Immature natural killer cell (primary cell): ENCODE results near the gene ANKRD44. TPM values are rescaled to one million over a fixed set of nuclear protein-coding genes. Genes with fewer than 3 reads are reported as not detected.
"Not testable (repeated sequence)": the region's sequence is repeated elsewhere in the genome, so short reads cannot be mapped to it uniquely, and the experiment has no call there.

Experiments used
- DNase-seq, 3 donors: peaks; one replicate each; pipeline ENCODE4 v3.0.0; 2022; ENCODE audit warnings: mixed read lengths in 1 of 3
- H3K27ac Mint-ChIP-seq, 6 donors: one replicate each; pipeline ENCODE4 v1.8.0; 2020; ENCODE audit warnings: mixed read lengths in 6 of 6, mild to moderate bottlenecking in 5 of 6, inconsistent platforms in 4 of 6, moderate library complexity in 3 of 6
- H3K27me3 Mint-ChIP-seq, 3 donors: one replicate each; pipeline ENCODE4 v1.8.0; 2020 to 2021; ENCODE audit warnings: low read depth in 3 of 3, mild to moderate bottlenecking in 3 of 3, mixed read lengths in 3 of 3, moderate library complexity in 3 of 3, inconsistent platforms in 1 of 3
- H3K36me3 Mint-ChIP-seq, 3 donors: one replicate each; pipeline ENCODE4 v1.8.0; 2020; ENCODE audit warnings: mixed read lengths in 3 of 3, inconsistent platforms in 2 of 3, mild to moderate bottlenecking in 2 of 3
- H3K4me1 Mint-ChIP-seq, 2 donors: one replicate each; pipeline ENCODE4 v1.8.0; 2020; ENCODE audit warnings: inconsistent platforms in 2 of 2, mild to moderate bottlenecking in 2 of 2, mixed read lengths in 2 of 2, moderate library complexity in 1 of 2
- H3K4me3 Mint-ChIP-seq, 5 donors: one replicate each; pipeline ENCODE4 v1.8.0; 2020; ENCODE audit warnings: mild to moderate bottlenecking in 5 of 5, mixed read lengths in 5 of 5, inconsistent platforms in 3 of 5, moderate library complexity in 3 of 5
- H3K9me3 Mint-ChIP-seq, 6 donors: one replicate each; pipeline ENCODE4 v1.8.0; 2020; ENCODE audit warnings: mild to moderate bottlenecking in 6 of 6, mixed read lengths in 6 of 6, inconsistent platforms in 4 of 6, moderate library complexity in 3 of 6
- polyA plus RNA-seq, 3 donors: library from polyadenylated mRNA; unstranded; fragments of 300-500 nt; fragmentation: Illumina TruSeq; gene quantifications; one replicate each; pipeline ENCODE4 v1.2.3, GENCODE V29; 2021

ANKRD44 gene
- polyA plus RNA-seq, 3 donors from 2014 or later = 58.0 to 125 (median 65.6) TPM

DNA sequence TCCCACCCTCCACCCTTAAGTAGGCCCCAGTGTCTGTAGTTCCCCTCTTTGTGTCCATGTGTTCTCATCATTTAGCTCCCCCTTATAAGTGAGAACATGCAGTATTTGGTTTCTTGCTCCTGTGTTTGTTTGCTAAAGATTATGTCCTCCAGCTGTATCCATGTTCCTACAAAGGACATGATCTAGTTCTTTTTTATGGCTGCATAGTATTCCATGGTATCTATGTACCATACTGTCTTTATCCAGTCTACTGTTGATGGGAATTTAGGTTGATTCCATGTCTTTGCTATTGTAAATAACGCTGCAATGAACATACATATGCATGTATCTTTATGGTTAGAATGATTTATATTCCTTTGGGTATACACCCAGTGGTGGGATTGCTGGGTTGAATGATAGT lies 233.9 kb downstream of the ANKRD44 start:
- DNase-seq = no peak
- no peaks in the 10 kb centered on the region for H3K9me3 Mint-ChIP-seq
- peaks cover 28 to 68% (median 49%) of the 10 kb centered on the region in 3 donors for H3K36me3 Mint-ChIP-seq
- H3K27me3 Mint-ChIP-seq = peaks cover 1 to 22% (median 10%) of the 10 kb centered on the region in 3 donors
- peaks cover 10 to 46% of the 10 kb centered on the region in 2 donors for H3K4me1 Mint-ChIP-seq
- H3K4me3 Mint-ChIP-seq = no peak overlapping the region
- peak overlapping the region in 5 of 6 donors; percentile 33 to 69 (median 50) for H3K27ac Mint-ChIP-seq

DNA sequence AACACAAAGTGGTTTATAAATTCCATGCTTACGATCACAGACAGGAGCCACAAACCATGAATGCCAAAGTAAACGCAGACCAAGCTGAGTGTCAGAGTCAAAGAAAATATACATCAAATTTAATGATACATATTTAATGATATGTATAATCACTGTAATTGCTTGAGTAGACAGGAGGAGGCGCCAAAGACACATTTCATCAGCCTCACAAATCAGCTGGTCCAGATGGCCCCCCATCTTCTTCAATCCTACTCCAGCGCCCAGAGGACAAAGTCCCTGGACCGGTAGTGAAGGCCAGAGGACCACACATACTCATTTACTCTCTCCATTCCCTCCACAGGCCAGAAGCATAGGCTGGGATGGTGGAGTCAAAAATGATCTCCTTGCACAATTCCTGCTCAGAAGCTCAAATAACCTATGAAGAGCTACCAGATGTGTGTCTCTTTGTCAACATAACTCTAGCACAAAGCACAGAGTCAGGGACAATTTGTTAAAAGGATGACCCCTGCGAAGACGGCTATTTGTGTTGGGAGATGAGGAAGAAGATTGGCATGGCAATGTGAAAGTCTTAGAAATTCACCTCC lies 234.7 kb downstream of the ANKRD44 start:
- H3K4me1 Mint-ChIP-seq = peaks cover 18 to 48% of the 10 kb centered on the region in 2 donors
- no peak overlapping the region for H3K4me3 Mint-ChIP-seq
- peak in 2 of 3 donors; percentile 18 to 21 for DNase-seq
- peak overlapping the region in 4 of 6 donors; percentile 33 to 68 (median 66) for H3K27ac Mint-ChIP-seq
- peaks cover 1 to 21% (median 8%) of the 10 kb centered on the region in 3 donors for H3K27me3 Mint-ChIP-seq
- peaks cover 28 to 67% (median 49%) of the 10 kb centered on the region in 3 donors for H3K36me3 Mint-ChIP-seq
- H3K9me3 Mint-ChIP-seq = no peaks in the 10 kb centered on the region

GRCh38 chr2:197075281-197075680 lies 235.3 kb downstream of the ANKRD44 start:
- Mint-ChIP-seq H3K4me3 (no peak overlapping the region), H3K27me3 (peaks cover 1 to 18% (median 3%) of the 10 kb centered on the region in 3 donors), H3K4me1 (peaks cover 18 to 54% of the 10 kb centered on the region in 2 donors), H3K9me3 (no peaks in the 10 kb centered on the region), H3K27ac (no peak overlapping the region), H3K36me3 (peaks cover 26 to 65% (median 49%) of the 10 kb centered on the region in 3 donors)
- no peak for DNase-seq

GRCh38 chr2:197073701-197074433 lies 236.7 kb downstream of the ANKRD44 start:
- Mint-ChIP-seq H3K9me3 (no peaks in the 10 kb centered on the region), H3K27me3 (peaks cover 1 to 17% (median 2%) of the 10 kb centered on the region in 3 donors), H3K36me3 (peaks cover 32 to 73% (median 60%) of the 10 kb centered on the region in 3 donors), H3K4me1 (peaks cover 22 to 57% of the 10 kb centered on the region in 2 donors), H3K27ac (peak overlapping the region; percentile 58 to 83 (median 78)), H3K4me3 (no peak overlapping the region)
- DNase-seq = no peak

GRCh38 chr2:197073270-197073669 lies 237.3 kb downstream of the ANKRD44 start:
- Mint-ChIP-seq H3K36me3 (peaks cover 38 to 73% (median 55%) of the 10 kb centered on the region in 3 donors), H3K27me3 (peaks cover 5 to 17% (median 5%) of the 10 kb centered on the region in 3 donors), H3K4me3 (no peak overlapping the region), H3K4me1 (peaks cover 28 to 59% of the 10 kb centered on the region in 2 donors), H3K9me3 (no peaks in the 10 kb centered on the region), H3K27ac (peak overlapping the region; percentile 71 to 83 (median 76))
- DNase-seq = no peak

GRCh38 chr2:197072533-197072932 lies 238.0 kb downstream of the ANKRD44 start:
- peak overlapping the region in 5 of 6 donors; percentile 76 to 79 (median 77) for H3K27ac Mint-ChIP-seq
- H3K9me3 Mint-ChIP-seq = no peaks in the 10 kb centered on the region
- peaks cover 35 to 65% (median 51%) of the 10 kb centered on the region in 3 donors for H3K36me3 Mint-ChIP-seq
- no peak overlapping the region for H3K4me3 Mint-ChIP-seq
- no peak for DNase-seq
- H3K4me1 Mint-ChIP-seq = peaks cover 28 to 60% of the 10 kb centered on the region in 2 donors
- peaks cover 5 to 17% (median 5%) of the 10 kb centered on the region in 3 donors for H3K27me3 Mint-ChIP-seq

DNA sequence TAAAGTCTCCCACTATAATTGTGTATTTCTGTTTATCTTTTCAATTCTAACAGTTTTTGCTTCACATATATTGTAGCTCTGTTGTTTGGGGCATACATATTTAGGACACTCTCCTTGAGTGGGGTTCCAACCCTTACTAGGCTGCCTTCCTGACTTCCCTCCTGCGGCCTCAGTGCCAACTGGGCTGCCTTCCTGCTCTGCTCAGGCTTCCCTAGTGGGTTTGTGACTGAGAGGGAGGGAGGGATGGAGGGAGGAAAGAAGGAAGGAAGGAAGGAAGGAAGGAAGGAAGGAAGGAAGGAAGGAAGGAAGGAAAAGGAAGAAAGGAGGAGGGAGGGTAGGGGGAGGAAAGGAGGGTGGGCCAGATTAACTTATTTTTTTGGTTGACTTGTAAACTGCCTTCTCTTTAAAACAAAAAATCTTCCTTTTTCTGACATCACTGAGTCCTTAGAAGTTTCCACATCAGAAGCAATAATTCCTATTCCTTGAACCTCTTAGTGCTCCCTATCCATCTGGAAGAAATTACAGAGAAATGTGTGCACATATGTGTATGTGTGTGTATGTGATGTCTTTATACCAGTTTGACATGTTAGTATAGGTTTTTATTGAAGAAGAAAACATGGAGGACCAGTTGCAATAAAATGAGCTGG lies 238.7 kb downstream of the ANKRD44 start:
- peaks cover 28 to 63% of the 10 kb centered on the region in 2 donors for H3K4me1 Mint-ChIP-seq
- DNase-seq = no peak
- peak overlapping the region; percentile 65 to 86 (median 76) for H3K27ac Mint-ChIP-seq
- H3K36me3 Mint-ChIP-seq = peaks cover 29 to 59% (median 45%) of the 10 kb centered on the region in 3 donors
- H3K27me3 Mint-ChIP-seq = peaks cover 3 to 17% (median 5%) of the 10 kb centered on the region in 3 donors
- H3K9me3 Mint-ChIP-seq = no peaks in the 10 kb centered on the region
- no peak overlapping the region for H3K4me3 Mint-ChIP-seq

- Mint-ChIP-seq H3K27me3 (peaks cover 3 to 12% (median 5%) of the 10 kb centered on the region in 3 donors), H3K9me3 (no peaks in the 10 kb centered on the region), H3K4me3 (no peak overlapping the region), H3K36me3 (peaks cover 26 to 52% (median 41%) of the 10 kb centered on the region in 3 donors), H3K27ac (peak overlapping the region; percentile 65 to 86 (median 76)), H3K4me1 (peaks cover 32 to 70% of the 10 kb centered on the region in 2 donors)
- DNase-seq = no peak
These were observed 239.4 kb downstream of the ANKRD44 start for GRCh38 chr2:197071213-197071612.

GRCh38 chr2:197069958-197070357 lies 240.6 kb downstream of the ANKRD44 start:
- Mint-ChIP-seq H3K27me3 (peaks cover 3 to 11% (median 8%) of the 10 kb centered on the region in 3 donors), H3K27ac (peak overlapping the region; percentile 50 to 77 (median 70)), H3K36me3 (peaks cover 24 to 51% (median 30%) of the 10 kb centered on the region in 3 donors), H3K4me3 (no peak overlapping the region), H3K9me3 (no peaks in the 10 kb centered on the region), H3K4me1 (peaks cover 45 to 82% of the 10 kb centered on the region in 2 donors)
- no peak for DNase-seq

DNA sequence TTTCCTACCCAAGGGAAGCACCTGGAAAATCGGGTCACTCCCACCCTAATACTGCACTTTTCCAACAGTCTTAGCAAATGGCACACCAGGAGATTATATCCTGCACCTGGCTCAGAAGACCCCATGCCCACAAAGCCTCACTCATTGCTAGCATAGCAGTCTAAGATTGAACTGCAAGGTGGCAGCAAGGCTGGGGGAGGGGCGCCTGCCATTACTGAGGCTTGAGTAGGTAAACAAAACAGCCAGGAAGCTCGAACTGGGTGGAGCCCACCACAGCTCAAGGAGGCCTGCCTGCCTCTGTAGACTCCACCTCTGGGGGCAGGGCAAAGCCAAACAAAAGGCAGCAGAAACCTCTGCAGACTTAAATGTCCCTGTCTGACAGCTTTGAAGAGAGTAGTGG lies 248.0 kb downstream of the ANKRD44 start:
- Mint-ChIP-seq H3K27ac (peak overlapping the region in 5 of 6 donors; percentile 10 to 77 (median 51)), H3K4me1 (peaks cover 48 to 90% of the 10 kb centered on the region in 2 donors), H3K36me3 (peaks cover 11 to 50% (median 23%) of the 10 kb centered on the region in 3 donors), H3K27me3 (peaks cover 0 to 10% (median 2%) of the 10 kb centered on the region in 3 donors)
- H3K9me3 Mint-ChIP-seq, H3K4me3 Mint-ChIP-seq: not testable (repeated sequence)
- peak in 1 of 3 donors; percentile 14 for DNase-seq

DNA sequence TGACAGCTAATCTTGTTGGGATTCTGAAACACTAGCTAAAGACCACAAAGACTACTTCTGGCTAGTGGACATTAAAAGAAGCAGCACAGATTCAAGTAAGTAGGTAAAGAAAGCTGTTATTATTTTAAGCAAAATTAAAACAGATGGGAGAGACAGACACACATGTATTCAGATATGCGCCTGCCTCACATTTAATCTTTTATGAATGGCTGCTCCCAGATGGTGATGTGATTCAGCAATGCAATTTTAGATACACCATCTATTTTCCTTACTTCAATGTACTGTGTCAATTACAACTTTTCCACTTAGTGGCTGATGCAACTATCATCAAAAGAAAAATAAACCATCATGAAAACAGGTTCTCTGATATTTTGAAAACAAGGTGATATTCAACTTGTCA lies 251.1 kb downstream of the ANKRD44 start:
- Mint-ChIP-seq H3K27me3 (peaks cover 2 to 7% (median 2%) of the 10 kb centered on the region in 3 donors), H3K4me1 (peaks cover 33 to 77% of the 10 kb centered on the region in 2 donors), H3K36me3 (peaks cover 25 to 73% (median 42%) of the 10 kb centered on the region in 3 donors), H3K27ac (peak overlapping the region in 4 of 6 donors; percentile 32 to 67 (median 51)), H3K4me3 (no peak overlapping the region), H3K9me3 (peaks cover 0 to 14% (median 6%) of the 10 kb centered on the region in 6 donors)
- no peak for DNase-seq

- H3K27me3 Mint-ChIP-seq = peaks cover 2 to 7% (median 2%) of the 10 kb centered on the region in 3 donors
- H3K9me3 Mint-ChIP-seq = peaks cover 0 to 14% (median 6%) of the 10 kb centered on the region in 6 donors
- H3K4me1 Mint-ChIP-seq = peaks cover 32 to 77% of the 10 kb centered on the region in 2 donors
- no peak for DNase-seq
- H3K27ac Mint-ChIP-seq = peak overlapping the region in 5 of 6 donors; percentile 5 to 78 (median 62)
- peaks cover 30 to 72% (median 38%) of the 10 kb centered on the region in 3 donors for H3K36me3 Mint-ChIP-seq
- H3K4me3 Mint-ChIP-seq = no peak overlapping the region
These were observed 251.7 kb downstream of the ANKRD44 start for GRCh38 chr2:197058777-197059300.

- peak overlapping the region in 3 of 6 donors; percentile 5 to 72 (median 69) for H3K27ac Mint-ChIP-seq
- peaks cover 0 to 14% (median 6%) of the 10 kb centered on the region in 6 donors for H3K9me3 Mint-ChIP-seq
- H3K27me3 Mint-ChIP-seq = peaks cover 2 to 10% (median 2%) of the 10 kb centered on the region in 3 donors
- H3K36me3 Mint-ChIP-seq = peaks cover 32 to 73% (median 38%) of the 10 kb centered on the region in 3 donors
- peaks cover 23 to 73% of the 10 kb centered on the region in 2 donors for H3K4me1 Mint-ChIP-seq
- DNase-seq = no peak
- H3K4me3 Mint-ChIP-seq = no peak overlapping the region
These were observed 252.6 kb downstream of the ANKRD44 start for GRCh38 chr2:197057959-197058358.
